ENCODE data around the gene ZFPM1. TPM values are rescaled to one million over a fixed set of nuclear protein-coding genes. Genes with fewer than 3 reads are reported as not detected.
"Not testable (repeated sequence)": the region's sequence is repeated elsewhere in the genome, so short reads cannot be mapped to it uniquely, and the experiment has no call there.

Gene ZFPM1
- total RNA-seq, 4 donors from 2014 or later, result 0.50 to 4.0 (median 1.3) TPM

DNA sequence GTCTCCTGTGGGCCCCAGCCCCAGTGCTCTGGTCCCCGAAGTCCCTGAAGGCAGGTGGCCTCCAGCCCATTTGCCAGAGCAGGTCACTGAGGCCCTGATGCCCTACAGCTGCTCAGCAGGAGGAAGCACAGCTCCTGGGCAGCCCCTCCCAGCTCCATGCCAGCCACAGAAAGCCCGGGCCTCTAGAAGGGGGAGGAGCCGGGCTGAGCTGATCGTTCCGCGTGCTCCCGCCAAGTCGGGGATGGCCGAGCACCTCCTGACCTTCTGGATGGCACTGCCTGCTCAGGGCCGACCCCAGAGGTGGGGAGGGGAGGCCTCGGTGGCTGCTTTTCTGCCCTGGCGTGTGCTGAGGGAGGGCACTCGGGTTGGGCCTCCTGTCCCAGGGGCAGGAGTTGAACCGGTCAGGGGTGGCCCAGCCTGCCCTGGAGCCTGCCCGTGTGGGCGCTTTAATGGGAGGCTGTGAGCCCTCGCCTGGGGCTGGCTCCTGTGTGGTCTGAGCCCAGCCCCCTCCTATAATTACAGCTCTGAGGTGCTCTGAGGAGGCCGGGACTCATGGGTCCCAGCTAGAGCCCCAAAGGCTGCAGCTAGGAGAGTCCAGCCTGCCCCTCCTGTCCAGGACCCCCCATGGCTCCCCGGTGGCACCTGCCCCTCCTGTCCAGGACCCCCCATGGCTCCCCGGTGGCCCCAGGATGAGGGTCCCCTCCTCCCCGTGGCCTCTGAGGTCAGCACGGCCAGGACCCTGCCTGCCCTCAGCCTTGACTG lies 29.7 kb downstream of the ZFPM1 start:
- ATAC-seq (ENCODE audit: low FRiP score), result no peak

DNA sequence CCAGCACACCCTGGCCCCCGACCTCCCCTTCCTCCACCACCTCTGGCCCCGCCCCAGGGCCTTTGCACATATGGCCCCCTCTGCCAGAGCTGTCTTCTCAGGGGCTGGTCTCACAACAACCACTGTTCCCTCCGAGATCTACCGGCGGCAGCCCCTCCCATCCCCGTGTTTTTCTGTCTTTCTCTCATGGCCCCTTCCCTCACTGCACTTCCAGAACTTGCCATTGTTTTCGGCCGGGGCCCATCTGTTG lies 30.2 kb downstream of the ZFPM1 start:
- no peak for DNase-seq (ENCODE audit: low spot score)

More for the DNA sequence above, 29.7 kb downstream of the ZFPM1 start:
- DNase-seq (ENCODE audit: low spot score), result no peak
- TF ChIP-seq, protein P1, sequence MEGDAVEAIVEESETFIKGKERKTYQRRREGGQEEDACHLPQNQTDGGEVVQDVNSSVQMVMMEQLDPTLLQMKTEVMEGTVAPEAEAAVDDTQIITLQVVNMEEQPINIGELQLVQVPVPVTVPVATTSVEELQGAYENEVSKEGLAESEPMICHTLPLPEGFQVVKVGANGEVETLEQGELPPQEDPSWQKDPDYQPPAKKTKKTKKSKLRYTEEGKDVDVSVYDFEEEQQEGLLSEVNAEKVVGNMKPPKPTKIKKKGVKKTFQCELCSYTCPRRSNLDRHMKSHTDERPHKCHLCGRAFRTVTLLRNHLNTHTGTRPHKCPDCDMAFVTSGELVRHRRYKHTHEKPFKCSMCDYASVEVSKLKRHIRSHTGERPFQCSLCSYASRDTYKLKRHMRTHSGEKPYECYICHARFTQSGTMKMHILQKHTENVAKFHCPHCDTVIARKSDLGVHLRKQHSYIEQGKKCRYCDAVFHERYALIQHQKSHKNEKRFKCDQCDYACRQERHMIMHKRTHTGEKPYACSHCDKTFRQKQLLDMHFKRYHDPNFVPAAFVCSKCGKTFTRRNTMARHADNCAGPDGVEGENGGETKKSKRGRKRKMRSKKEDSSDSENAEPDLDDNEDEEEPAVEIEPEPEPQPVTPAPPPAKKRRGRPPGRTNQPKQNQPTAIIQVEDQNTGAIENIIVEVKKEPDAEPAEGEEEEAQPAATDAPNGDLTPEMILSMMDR (IDR thresholded peaks at IDR 0.05), result no peak

DNA sequence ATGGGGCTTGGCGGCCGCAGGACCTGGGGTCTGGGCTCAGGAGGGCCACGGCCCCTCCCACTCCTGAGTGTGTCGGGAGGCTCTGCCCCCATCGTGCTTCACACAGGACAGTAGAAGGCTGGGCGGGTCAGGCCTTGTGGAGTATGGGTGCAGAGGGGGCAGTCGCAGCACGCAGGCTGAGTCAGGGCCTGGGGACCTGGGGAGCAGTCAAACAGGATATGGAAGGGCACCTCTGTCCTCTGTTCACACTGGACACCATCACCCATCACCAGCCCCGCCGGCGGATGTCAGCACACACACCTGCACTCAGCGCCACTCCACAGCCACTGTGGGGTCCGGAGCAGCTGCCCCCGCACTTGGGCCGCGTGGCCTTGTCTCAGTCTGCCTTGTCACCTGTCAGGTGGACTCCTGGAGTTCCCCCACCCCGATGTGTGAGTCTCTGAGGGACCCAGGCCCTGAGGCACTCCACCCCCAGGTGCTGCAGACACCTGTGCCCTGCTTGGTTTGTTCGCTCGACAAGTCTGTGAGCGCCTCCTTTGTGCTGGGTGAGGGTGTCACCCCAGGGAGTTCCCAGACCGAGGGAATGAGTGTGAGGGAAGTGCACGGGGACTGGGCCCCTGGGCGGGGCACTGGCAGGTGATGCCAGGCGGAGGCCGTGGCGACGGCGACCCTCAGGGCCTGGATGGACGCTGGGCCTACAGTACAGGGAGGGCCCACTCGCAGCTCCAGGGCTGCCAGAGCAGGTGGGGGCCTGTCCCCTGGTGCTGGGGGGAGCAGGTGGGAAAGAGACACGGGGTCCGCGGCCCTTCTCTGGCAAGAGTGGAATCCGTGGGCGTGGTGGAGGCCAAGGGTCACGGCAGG lies 31.7 kb downstream of the ZFPM1 start:
- TF ChIP-seq, protein P1 (IDR thresholded peaks at IDR 0.05), result no peak
- ATAC-seq (ENCODE audit: low FRiP score) (no peak), DNase-seq (ENCODE audit: low spot score) (no peak)

More for the DNA sequence above, 30.2 kb downstream of the ZFPM1 start:
- TF ChIP-seq, protein P1 (IDR thresholded peaks at IDR 0.05), result no peak
- no peak for ATAC-seq (ENCODE audit: low FRiP score)

DNA sequence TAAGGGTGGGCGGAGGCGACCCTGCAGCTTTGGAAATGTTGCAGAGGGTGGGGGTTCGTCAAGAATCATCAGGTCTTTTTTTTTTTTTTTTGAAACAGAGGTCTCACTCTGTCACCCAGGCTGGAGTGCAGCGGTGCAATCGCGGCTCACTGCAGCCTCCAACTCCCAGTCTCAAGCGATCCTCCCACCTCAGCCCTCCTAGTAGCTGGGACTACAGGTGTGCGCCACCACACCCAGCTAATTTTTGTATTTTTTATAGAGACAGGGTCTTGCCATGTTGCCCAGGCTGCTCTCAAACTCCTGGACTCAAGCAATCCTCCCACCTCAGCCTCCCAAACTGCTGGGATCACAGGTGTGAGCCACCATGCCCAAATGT lies 32.3 kb downstream of the ZFPM1 start:
- not testable (repeated sequence) for ATAC-seq (ENCODE audit: low FRiP score); DNase-seq (ENCODE audit: low spot score)

DNA sequence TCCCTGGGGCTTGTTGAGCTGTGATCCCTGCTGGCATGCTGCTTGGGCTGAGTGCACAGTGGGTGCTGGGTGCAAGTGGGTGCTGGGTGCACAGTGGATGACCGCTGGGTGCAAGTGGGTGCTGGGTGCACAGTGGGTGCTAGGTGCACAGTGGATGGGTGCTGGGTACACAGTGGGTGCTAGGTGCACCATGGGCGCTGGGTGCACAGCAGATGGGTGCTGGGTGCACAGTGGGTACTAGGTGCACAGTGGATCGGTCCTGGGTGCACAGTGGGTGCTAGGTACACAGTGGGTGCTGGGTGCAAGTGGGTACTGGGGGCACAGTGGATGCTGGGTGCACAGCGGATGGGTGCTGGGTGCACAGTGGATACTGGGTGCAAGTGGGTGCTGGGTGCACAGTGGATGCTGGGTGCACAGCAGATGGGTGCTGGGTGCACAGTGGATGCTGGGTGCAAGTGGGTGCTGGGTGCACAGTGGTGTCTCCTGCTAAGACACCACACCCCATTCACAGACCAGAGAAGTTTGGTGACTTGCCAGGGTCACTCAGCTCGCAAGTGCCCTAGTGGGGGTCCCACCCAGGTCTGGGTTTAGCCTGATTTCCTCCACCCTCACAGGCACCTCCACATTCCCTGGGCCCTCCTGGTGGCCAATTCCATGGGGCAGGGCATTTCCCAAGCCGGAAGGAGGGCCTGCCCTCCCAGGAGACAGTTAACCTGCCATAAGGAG lies 33.5 kb downstream of the ZFPM1 start:
- TF ChIP-seq, protein P1 (IDR thresholded peaks at IDR 0.05), result no peak
- DNase-seq (ENCODE audit: low spot score) (no peak), ATAC-seq (ENCODE audit: low FRiP score) (no peak)

DNA sequence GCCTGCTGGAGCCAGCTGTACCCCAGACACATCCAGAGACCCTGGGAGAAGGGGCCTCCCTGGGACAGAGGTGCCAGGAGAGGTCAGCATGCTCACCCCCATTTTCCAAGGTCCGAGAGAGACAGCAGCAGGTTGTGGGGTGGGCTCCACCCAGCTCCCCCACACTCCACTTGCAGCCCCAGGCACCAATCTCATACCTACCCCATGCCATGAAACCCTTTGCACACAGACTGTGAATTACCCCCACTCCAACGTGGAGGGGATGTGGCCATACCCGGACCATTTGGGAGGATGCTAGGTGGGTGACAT lies 34.0 kb downstream of the ZFPM1 start:
- ATAC-seq (ENCODE audit: low FRiP score) (no peak), DNase-seq (ENCODE audit: low spot score) (no peak)
- TF ChIP-seq, protein P1 (IDR thresholded peaks at IDR 0.05), result no peak
